GM12878 (cell line): ENCODE data around the gene RUSC1. TPM values are rescaled to one million over a fixed set of nuclear protein-coding genes. Genes with fewer than 3 reads are reported as not detected.
"Not testable (repeated sequence)": the region's sequence is repeated elsewhere in the genome, so short reads cannot be mapped to it uniquely, and the experiment has no call there.

Experiments used
- ATAC-seq: fragments of 200-7000 bp; cut with Tn5 transposase; 3 replicates; pipeline ENCODE4 v1.9.1; 2020; ENCODE audit warnings: mild to moderate bottlenecking, moderate library complexity
- BruUV-seq: library from RNA; stranded (reverse); fragments of 400-500 nt; replicated peaks from 2 replicates; lab custom pipeline; 2021; lab: Mats Ljungman, UMichigan
- CTCF ChIA-PET: fragments of 300-600 bp; sonication (Branson Sonifier 250); formaldehyde crosslinking; extraction: SDS; loops from one replicate; lab custom pipeline; 2021; ENCODE audit warnings: inconsistent platforms; lab: Yijun Ruan, JAX
- POLR2A ChIA-PET: fragments of 350-600 bp; formaldehyde crosslinking; extraction: SDS; loops from one replicate; lab custom pipeline; 2021; ENCODE audit warnings: inconsistent platforms; lab: Charles Lee
- RAD21 ChIA-PET: fragments of 300-600 bp; sonication (Branson Sonifier 250); formaldehyde crosslinking; loops from one replicate; lab custom pipeline; 2023; ENCODE audit warnings: antibody characterized with exemption; ENCODE audit not compliant: unreplicated experiment; lab: Charles Lee
- SMC1A ChIA-PET: fragments of 300-600 bp; sonication (Branson Sonifier 250); formaldehyde crosslinking; loops from one replicate; lab custom pipeline; 2023; ENCODE audit not compliant: unreplicated experiment, uncharacterized antibody; lab: Charles Lee
- DNase-seq: peaks from one replicate; pipeline ENCODE4 v3.0.0-alpha.2; 2011; ENCODE audit warnings: low read depth, low spot score
- FAIRE-seq: peaks from 3 replicates; lab custom pipeline; 2011; peaks lifted over from hg19 to GRCh38; lab: Jason Lieb, UNC
- H2AFZ ChIP-seq: 2 replicates; pipeline ENCODE4 v1.6.0; 2011; ENCODE audit warnings: low read depth, low read length, control low read depth; ENCODE audit not compliant: control insufficient read depth
- H3K27ac ChIP-seq: 2 replicates; pipeline ENCODE4 v1.5.1; 2011; ENCODE audit warnings: control low read depth; ENCODE audit not compliant: control insufficient read depth, insufficient read depth
- H3K27me3 ChIP-seq, 2 experiments: replicated peaks in 1 of 2; 2 replicates each; pipeline versions ENCODE4 v1.6.0 to v1.6.1; 2011; ENCODE audit warnings: low read length in 1 of 2; ENCODE audit not compliant: control insufficient read depth in 2 of 2, insufficient read depth in 2 of 2
- H3K36me3 ChIP-seq, 2 experiments: 2 replicates each; pipeline ENCODE4 v1.5.1; 2011; ENCODE audit warnings: low read length in 1 of 2; ENCODE audit not compliant: control insufficient read depth in 2 of 2, insufficient read depth in 2 of 2
- H3K4me1 ChIP-seq: 2 replicates; pipeline ENCODE4 v1.6.1; 2011; ENCODE audit warnings: mild to moderate bottlenecking, low read length, moderate library complexity, mixed read lengths; ENCODE audit not compliant: control insufficient read depth, insufficient read depth
- H3K4me2 ChIP-seq: 2 replicates; pipeline ENCODE4 v1.6.0; 2011; ENCODE audit warnings: control low read depth; ENCODE audit not compliant: control insufficient read depth, insufficient read depth
- H3K4me3 ChIP-seq: fragments of 200-600 bp; sonication (generic); 2 replicates; pipeline ENCODE4 v1.5.1; 2016
- H3K79me2 ChIP-seq: 2 replicates; pipeline ENCODE4 v1.6.0; 2011; ENCODE audit warnings: low read length; ENCODE audit not compliant: control insufficient read depth, insufficient read depth
- H3K9ac ChIP-seq: 2 replicates; pipeline ENCODE4 v1.8.0; 2011; ENCODE audit warnings: low read length, control low read depth, mixed read lengths; ENCODE audit not compliant: control insufficient read depth, insufficient read depth
- H3K9me3 ChIP-seq: replicated peaks from 3 replicates; pipeline ENCODE4 v1.5.1; 2011; ENCODE audit warnings: mild to moderate bottlenecking, low read length; ENCODE audit not compliant: control insufficient read depth, insufficient read depth
- H4K20me1 ChIP-seq: 2 replicates; pipeline ENCODE4 v1.6.0; 2011; ENCODE audit not compliant: control insufficient read depth, insufficient read depth
- ETV6 ChIP-seq, 2 experiments: fragments of 450-650 bp in 1 of 2; IDR thresholded peaks in 1 of 2; conservative IDR thresholded peaks in 1 of 2; 2 replicates each; pipeline ENCODE4 v1.6.1; 2014; ENCODE audit warnings: antibody characterized with exemption in 1 of 2, borderline replicate concordance in 1 of 2, low read depth in 1 of 2, mild to moderate bottlenecking in 1 of 2, moderate library complexity in 1 of 2
- FOXK2 ChIP-seq: fragments of 450-650 bp; IDR thresholded peaks from 2 replicates; pipeline ENCODE4 v1.6.1; 2017; ENCODE audit warnings: mild to moderate bottlenecking, moderate library complexity
- FOXM1 ChIP-seq: IDR thresholded peaks from 2 replicates; pipeline ENCODE4 v1.6.1; 2012; ENCODE audit warnings: low read depth, mild to moderate bottlenecking, inconsistent platforms, low read length, moderate library complexity
- HDAC2 ChIP-seq: fragments of 200-600 bp; sonication (generic); IDR thresholded peaks from 2 replicates; pipeline ENCODE4 v1.6.1; 2017
- WGBS: methylation state at CpG from one replicate; pipeline ENCODE4 v1.1.6; 2016; ENCODE audit warnings: low lambda C conversion rate; ENCODE audit not compliant: insufficient replicate concordance, insufficient coverage; ENCODE audit errors: missing lambda C conversion rate; 5-methylcytosine and 5-hydroxymethylcytosine counted together
- in situ Hi-C: fragments of 300-500 bp; cut with MboI; formaldehyde crosslinking; loops from 9 replicates; pipeline ENCODE4 v1.14.3; 2018; ENCODE audit warnings: mixed read lengths
- intact Hi-C: fragments of 100-400 bp; cut with micrococcal nuclease; formaldehyde crosslinking; loops from one replicate; pipeline ENCODE4 v1.14.2; 2022; ENCODE audit not compliant: unreplicated experiment
- polyA plus RNA-seq, 11 experiments: library from polyadenylated mRNA; depleted of rRNA in 4 of 11; unstranded in 6 of 11; stranded (reverse) in 5 of 11; fragments of >200 nt; fragmentation: Nextera tagmentation in 4 of 11; fragmentation: Illumina TruSeq in 1 of 11; extraction: Ambion mirVana in 4 of 11; extraction: Trizol in 1 of 11; gene quantifications; 1 replicate in 1 of 11; 2 replicates in 10 of 11; pipeline versions ENCODE4 v1.2.1 to v1.2.3, GENCODE V29; 2011 to 2016; ENCODE audit warnings: inconsistent platforms in 2 of 11, missing spikeins in 2 of 11, low read depth in 1 of 11
- total RNA-seq, 4 experiments: library from RNA; depleted of rRNA in 3 of 4; stranded (reverse); fragments of >200 nt in 3 of 4; fragmentation: Illumina TruSeq in 1 of 4; extraction: Trizol in 1 of 4; gene quantifications; 2 replicates each; pipeline versions ENCODE4 v1.2.1 to v1.2.3, GENCODE V29; 2013 to 2021
- TF ChIP-seq, protein P1 (sequence below): fragments of 450-650 bp; IDR thresholded peaks from 2 replicates; pipeline ENCODE4 v1.6.1; 2017; ENCODE audit warnings: mild to moderate bottlenecking, moderate library complexity
- TF ChIP-seq, protein P2 (sequence below): fragments of 150-350 bp; IDR thresholded peaks from 2 replicates; pipeline ENCODE4 v1.6.1; 2014; ENCODE audit warnings: mild to moderate bottlenecking, low read depth, low read length

The RUSC1 gene
- total and polyA plus RNA-seq, 10 of the 15 experiments (the other 5 are each of a cell fraction or from before 2014, with no cell fraction given), result 1.1 to 23.7 (median 12.3) TPM

DNA sequence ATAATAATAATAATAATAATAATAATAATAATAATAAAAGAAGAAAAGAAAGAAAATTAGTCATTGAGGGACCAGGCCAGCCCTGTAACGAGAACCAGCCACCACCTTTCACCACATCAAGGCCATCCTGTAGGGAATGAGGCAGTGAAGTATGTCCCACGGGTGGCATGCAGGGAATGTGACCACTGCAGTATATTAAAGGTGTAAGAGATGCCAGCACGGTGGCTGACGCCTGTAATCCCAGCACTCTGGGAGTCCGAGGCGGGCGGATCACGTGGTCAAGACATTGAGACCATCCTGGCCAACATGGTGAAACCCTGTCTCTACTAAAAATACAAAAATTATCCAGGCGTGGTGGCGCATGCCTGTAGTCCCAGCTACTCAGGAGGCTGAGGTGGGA lies 29.7 kb upstream of the RUSC1 start:
- H3K36me3 ChIP-seq, H3K4me1 ChIP-seq, H3K9ac ChIP-seq, in situ Hi-C loops, BruUV-seq, DNase-seq, H3K27ac ChIP-seq, H3K4me3 ChIP-seq, ATAC-seq, H3K4me2 ChIP-seq, H3K79me2 ChIP-seq, H2AFZ ChIP-seq, CTCF ChIA-PET, SMC1A ChIA-PET, FAIRE-seq, H4K20me1 ChIP-seq, H3K9me3 ChIP-seq, H3K27me3 ChIP-seq, intact Hi-C loops: not testable (repeated sequence)
- 64% methylated on average over 10 of the region's 10 CpGs for WGBS
- ChIA-PET RAD21 (interaction anchor here (0.7 kb wide), 1 partner anchor 175 kb away, joined by 3 read pairs; no protein-coding TSS in a partner anchor), POLR2A (interaction anchor here (0.5 to 1.9 kb wide), 2 partner anchors 9 to 11 kb away, joined by 3 to 4 read pairs; no protein-coding TSS in a partner anchor)

DNA sequence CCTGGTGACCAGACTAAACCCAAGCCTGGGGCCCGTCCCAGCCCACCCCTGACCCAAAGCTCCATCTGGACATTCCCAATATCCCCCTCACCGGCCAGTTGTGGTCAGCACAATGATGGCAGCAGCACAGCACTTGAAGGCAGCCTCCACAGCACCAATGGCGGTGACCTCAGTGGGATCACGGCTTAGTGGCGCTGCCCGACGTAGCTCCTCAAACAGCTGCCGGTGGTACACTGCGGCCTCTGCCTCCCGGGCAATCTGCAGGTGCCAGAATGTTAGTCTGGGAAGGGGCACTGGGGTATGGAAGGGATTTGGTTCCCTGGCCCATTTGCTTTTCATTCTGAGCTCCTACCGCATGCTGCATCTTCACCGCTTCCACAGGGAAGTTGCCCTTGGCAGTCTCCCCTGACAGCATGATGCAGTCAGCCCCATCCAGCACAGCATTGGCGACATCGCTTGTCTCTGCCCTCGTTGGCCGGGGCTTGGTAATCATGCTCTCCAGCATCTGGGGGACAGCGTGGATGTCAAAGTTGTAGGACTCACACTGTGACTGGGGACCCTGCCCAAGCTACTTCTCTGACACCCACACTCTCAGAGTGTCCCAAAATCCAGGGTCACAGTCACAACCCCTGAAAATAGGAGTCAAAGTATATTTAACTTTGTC lies 27.5 kb upstream of the RUSC1 start:
- no TSS peak for BruUV-seq
- POLR2A ChIA-PET, result no interaction called here
- in situ Hi-C loops (no loop called here), intact Hi-C loops (no loop called here)
- H3K9ac ChIP-seq, result no peak overlapping the region
- WGBS, result 65% methylated on average over 17 of the region's 17 CpGs
- H3K4me1 ChIP-seq, result peaks cover 3% of the 10 kb centered on the region; the same call in 1 of the 2 replicates
- H3K9me3 ChIP-seq, result no peaks in the 10 kb centered on the region
- FAIRE-seq (no peak), ATAC-seq (no peak), DNase-seq (no peak)
- CTCF ChIA-PET, result interaction anchor here (1.7 kb wide), 1 partner anchor 15 kb away, joined by 6 read pairs; no protein-coding TSS in a partner anchor
- H3K27ac ChIP-seq, result no peak overlapping the region
- H3K36me3 ChIP-seq, result no peaks in the 10 kb centered on the region
- H3K4me2 ChIP-seq, result no peak overlapping the region
- no peaks in the 10 kb centered on the region; a peak in 1 of 4 replicates for H3K27me3 ChIP-seq
- no peaks in the 10 kb centered on the region for H4K20me1 ChIP-seq
- no peaks in the 10 kb centered on the region for H3K79me2 ChIP-seq
- SMC1A ChIA-PET, result no interaction called here
- RAD21 ChIA-PET, result interaction anchor here (0.6 to 1.0 kb wide), 2 partner anchors 13 to 54 kb away, joined by 3 read pairs; no protein-coding TSS in a partner anchor
- H3K4me3 ChIP-seq, result no peak overlapping the region
- H2AFZ ChIP-seq, result no peak overlapping the region
- TF ChIP-seq, protein P1, sequence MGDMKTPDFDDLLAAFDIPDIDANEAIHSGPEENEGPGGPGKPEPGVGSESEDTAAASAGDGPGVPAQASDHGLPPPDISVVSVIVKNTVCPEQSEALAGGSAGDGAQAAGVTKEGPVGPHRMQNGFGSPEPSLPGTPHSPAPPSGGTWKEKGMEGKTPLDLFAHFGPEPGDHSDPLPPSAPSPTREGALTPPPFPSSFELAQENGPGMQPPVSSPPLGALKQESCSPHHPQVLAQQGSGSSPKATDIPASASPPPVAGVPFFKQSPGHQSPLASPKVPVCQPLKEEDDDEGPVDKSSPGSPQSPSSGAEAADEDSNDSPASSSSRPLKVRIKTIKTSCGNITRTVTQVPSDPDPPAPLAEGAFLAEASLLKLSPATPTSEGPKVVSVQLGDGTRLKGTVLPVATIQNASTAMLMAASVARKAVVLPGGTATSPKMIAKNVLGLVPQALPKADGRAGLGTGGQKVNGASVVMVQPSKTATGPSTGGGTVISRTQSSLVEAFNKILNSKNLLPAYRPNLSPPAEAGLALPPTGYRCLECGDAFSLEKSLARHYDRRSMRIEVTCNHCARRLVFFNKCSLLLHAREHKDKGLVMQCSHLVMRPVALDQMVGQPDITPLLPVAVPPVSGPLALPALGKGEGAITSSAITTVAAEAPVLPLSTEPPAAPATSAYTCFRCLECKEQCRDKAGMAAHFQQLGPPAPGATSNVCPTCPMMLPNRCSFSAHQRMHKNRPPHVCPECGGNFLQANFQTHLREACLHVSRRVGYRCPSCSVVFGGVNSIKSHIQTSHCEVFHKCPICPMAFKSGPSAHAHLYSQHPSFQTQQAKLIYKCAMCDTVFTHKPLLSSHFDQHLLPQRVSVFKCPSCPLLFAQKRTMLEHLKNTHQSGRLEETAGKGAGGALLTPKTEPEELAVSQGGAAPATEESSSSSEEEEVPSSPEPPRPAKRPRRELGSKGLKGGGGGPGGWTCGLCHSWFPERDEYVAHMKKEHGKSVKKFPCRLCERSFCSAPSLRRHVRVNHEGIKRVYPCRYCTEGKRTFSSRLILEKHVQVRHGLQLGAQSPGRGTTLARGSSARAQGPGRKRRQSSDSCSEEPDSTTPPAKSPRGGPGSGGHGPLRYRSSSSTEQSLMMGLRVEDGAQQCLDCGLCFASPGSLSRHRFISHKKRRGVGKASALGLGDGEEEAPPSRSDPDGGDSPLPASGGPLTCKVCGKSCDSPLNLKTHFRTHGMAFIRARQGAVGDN, result no peak
- TF ChIP-seq FOXK2 (no peak), FOXM1 (no peak), ETV6 (conservative IDR thresholded peaks at IDR 0.05 in 1 of 2, IDR thresholded peaks at IDR 0.05 in 1 of 2; ENCODE audit: borderline replicate concordance in 1 of 2, low read depth in 1 of 2) (no peak), HDAC2 (no peak)
- TF ChIP-seq, protein P2, sequence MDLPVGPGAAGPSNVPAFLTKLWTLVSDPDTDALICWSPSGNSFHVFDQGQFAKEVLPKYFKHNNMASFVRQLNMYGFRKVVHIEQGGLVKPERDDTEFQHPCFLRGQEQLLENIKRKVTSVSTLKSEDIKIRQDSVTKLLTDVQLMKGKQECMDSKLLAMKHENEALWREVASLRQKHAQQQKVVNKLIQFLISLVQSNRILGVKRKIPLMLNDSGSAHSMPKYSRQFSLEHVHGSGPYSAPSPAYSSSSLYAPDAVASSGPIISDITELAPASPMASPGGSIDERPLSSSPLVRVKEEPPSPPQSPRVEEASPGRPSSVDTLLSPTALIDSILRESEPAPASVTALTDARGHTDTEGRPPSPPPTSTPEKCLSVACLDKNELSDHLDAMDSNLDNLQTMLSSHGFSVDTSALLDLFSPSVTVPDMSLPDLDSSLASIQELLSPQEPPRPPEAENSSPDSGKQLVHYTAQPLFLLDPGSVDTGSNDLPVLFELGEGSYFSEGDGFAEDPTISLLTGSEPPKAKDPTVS, result no peak
